OCI-LY7 (cell line): ENCODE data around the gene ZNF652.
"Not testable (repeated sequence)": the region's sequence is repeated elsewhere in the genome, so short reads cannot be mapped to it uniquely, and the experiment has no call there.

Experiments
- EZH2phosphoT487 ChIP-seq: fragments of 200-600 bp; sonication (generic); IDR thresholded peaks from 2 replicates; pipeline ENCODE4 v1.6.1; 2018; ENCODE audit warnings: low read depth, borderline replicate concordance, mild to moderate bottlenecking, mixed run types, antibody characterized with exemption, low read length, moderate library complexity, mixed read lengths
- TF ChIP-seq, protein P1 (sequence below): fragments of 200-600 bp; sonication (generic); conservative IDR thresholded peaks from 2 replicates; pipeline ENCODE4 v1.5.1; 2014; ENCODE audit warnings: mild to moderate bottlenecking, antibody characterized with exemption, low read length, moderate library complexity, mixed read lengths

DNA sequence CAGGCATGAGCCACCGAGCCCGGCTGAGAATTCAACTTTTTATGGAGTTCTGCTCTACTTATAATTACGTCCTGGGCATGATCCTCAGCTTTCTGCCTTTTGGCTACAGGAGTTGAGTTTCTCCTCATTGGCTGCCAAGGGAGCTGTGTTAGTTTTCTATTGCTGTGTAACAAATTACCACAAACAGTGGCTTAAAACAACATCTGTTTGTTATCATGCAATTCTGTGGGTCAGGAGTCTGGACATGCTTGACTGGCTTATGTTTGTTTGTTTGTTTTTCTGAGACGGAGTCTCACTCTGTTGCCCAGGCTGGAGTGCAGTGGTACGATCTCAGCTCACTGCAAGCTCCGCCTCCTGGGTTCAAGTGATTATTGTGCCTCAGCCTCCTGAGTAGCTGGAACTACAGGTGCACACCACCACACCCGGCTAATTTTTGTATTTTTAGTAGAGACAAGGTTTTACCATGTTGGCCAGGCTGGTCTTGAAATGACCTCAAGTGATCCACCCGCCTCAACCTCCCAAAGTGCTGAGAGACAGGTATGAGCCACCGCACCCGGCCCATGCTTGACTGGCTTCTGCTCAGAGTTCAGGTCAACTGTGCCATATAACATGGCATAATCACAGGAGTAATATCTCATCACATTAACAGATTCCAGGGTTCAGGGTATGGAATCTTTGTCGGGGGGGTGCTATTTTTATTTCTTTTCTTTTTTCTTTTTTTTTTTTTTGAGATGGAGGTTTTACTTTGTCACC lies 82.6 kb downstream of the ZNF652 start:
- TF ChIP-seq, protein P1, sequence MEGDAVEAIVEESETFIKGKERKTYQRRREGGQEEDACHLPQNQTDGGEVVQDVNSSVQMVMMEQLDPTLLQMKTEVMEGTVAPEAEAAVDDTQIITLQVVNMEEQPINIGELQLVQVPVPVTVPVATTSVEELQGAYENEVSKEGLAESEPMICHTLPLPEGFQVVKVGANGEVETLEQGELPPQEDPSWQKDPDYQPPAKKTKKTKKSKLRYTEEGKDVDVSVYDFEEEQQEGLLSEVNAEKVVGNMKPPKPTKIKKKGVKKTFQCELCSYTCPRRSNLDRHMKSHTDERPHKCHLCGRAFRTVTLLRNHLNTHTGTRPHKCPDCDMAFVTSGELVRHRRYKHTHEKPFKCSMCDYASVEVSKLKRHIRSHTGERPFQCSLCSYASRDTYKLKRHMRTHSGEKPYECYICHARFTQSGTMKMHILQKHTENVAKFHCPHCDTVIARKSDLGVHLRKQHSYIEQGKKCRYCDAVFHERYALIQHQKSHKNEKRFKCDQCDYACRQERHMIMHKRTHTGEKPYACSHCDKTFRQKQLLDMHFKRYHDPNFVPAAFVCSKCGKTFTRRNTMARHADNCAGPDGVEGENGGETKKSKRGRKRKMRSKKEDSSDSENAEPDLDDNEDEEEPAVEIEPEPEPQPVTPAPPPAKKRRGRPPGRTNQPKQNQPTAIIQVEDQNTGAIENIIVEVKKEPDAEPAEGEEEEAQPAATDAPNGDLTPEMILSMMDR, result not testable (repeated sequence)
- not testable (repeated sequence) for TF ChIP-seq EZH2phosphoT487
